Activated CD4-positive, alpha-beta T cell treated with anti-CD3 and anti-CD28 coated beads, Interleukin-2, amount 10 ng/mL, durations not matched to agents 7 days and 5 days (primary cell): ENCODE measurements around the gene C16orf74. TPM values are rescaled to one million over a fixed set of nuclear protein-coding genes. Genes with fewer than 3 reads are reported as not detected.

Experiments
- CTCF ChIA-PET: fragments of 350-600 bp; sonication (Branson Sonifier 250); formaldehyde crosslinking; loops from one replicate; lab custom pipeline; 2021; ENCODE audit warnings: antibody characterized with exemption; lab: Charles Lee
- POLR2A ChIA-PET: fragments of 350-600 bp; sonication (Branson Sonifier 250); formaldehyde crosslinking; loops from one replicate; lab custom pipeline; 2021; ENCODE audit warnings: antibody characterized with exemption; lab: Charles Lee
- DNase-seq: peaks from one replicate; pipeline ENCODE4 v3.0.0-alpha.2; 2020
- H3K27ac Mint-ChIP-seq: one replicate; pipeline ENCODE4 v1.8.0; 2021; ENCODE audit warnings: mild to moderate bottlenecking, moderate library complexity, mixed read lengths
- H3K27me3 Mint-ChIP-seq: one replicate; pipeline ENCODE4 v1.8.0; 2021; ENCODE audit warnings: mixed read lengths
- H3K36me3 Mint-ChIP-seq: one replicate; pipeline ENCODE4 v1.8.0; 2021; ENCODE audit warnings: low read depth, mixed read lengths
- H3K4me1 Mint-ChIP-seq: one replicate; pipeline ENCODE4 v1.8.0; 2021; ENCODE audit warnings: mixed read lengths
- H3K4me3 Mint-ChIP-seq: one replicate; pipeline ENCODE4 v1.8.0; 2021; ENCODE audit warnings: mild to moderate bottlenecking, moderate library complexity, mixed read lengths
- H3K9me3 Mint-ChIP-seq: one replicate; pipeline ENCODE4 v1.8.0; 2021; ENCODE audit warnings: mixed read lengths
- total RNA-seq, 2 experiments: library from RNA; stranded (reverse); gene quantifications; one replicate each; pipeline ENCODE4 v1.2.3, GENCODE V29; 2021

Gene C16orf74
- total RNA-seq, 2 experiments from 2014 or later = 1.6 to 1.7 TPM

GRCh38 chr16:85678016-85678415, 72.9 kb downstream of the C16orf74 start:
- peaks cover 30% of the 10 kb centered on the region for H3K36me3 Mint-ChIP-seq
- no peaks in the 10 kb centered on the region for H3K27me3 Mint-ChIP-seq
- H3K4me3 Mint-ChIP-seq = no peak overlapping the region
- ChIA-PET POLR2A (no interaction called here), CTCF (interaction anchor here (1.0 kb wide), 1 partner anchor 97 kb away, joined by 3 read pairs; no protein-coding TSS in a partner anchor)
- DNase-seq = no peak
- peaks cover 16% of the 10 kb centered on the region for H3K4me1 Mint-ChIP-seq
- H3K9me3 Mint-ChIP-seq = no peaks in the 10 kb centered on the region
- no peak overlapping the region for H3K27ac Mint-ChIP-seq

GRCh38 chr16:85677383-85677967, 73.4 kb downstream of the C16orf74 start:
- Mint-ChIP-seq H3K4me3 (no peak overlapping the region), H3K27me3 (no peaks in the 10 kb centered on the region), H3K4me1 (peaks cover 14% of the 10 kb centered on the region), H3K27ac (no peak overlapping the region), H3K36me3 (peaks cover 35% of the 10 kb centered on the region), H3K9me3 (no peaks in the 10 kb centered on the region)
- CTCF ChIA-PET = interaction anchor here (1.0 to 2.0 kb wide), 2 partner anchors 12 to 98 kb away, joined by 3 to 4 read pairs; no protein-coding TSS in a partner anchor
- POLR2A ChIA-PET = no interaction called here
- DNase-seq = no peak

- H3K4me1 Mint-ChIP-seq = peaks cover 14% of the 10 kb centered on the region
- peaks cover 37% of the 10 kb centered on the region for H3K36me3 Mint-ChIP-seq
- no peak overlapping the region for H3K4me3 Mint-ChIP-seq
- H3K9me3 Mint-ChIP-seq = no peaks in the 10 kb centered on the region
- ChIA-PET CTCF (interaction anchor here (0.6 to 2.0 kb wide), 3 partner anchors 13 to 550 kb away, joined by 3 to 4 read pairs (median 3); no protein-coding TSS in a partner anchor), POLR2A (no interaction called here)
- no peaks in the 10 kb centered on the region for H3K27me3 Mint-ChIP-seq
- no peak overlapping the region for H3K27ac Mint-ChIP-seq
- DNase-seq = no peak
Measured at GRCh38 chr16:85676466-85676865, 74.4 kb downstream of the C16orf74 start.

GRCh38 chr16:85675251-85675874, 75.5 kb downstream of the C16orf74 start:
- H3K27ac Mint-ChIP-seq = no peak overlapping the region
- DNase-seq = no peak

GRCh38 chr16:85674828-85675227, 76.1 kb downstream of the C16orf74 start:
- no peaks in the 10 kb centered on the region for H3K9me3 Mint-ChIP-seq
- ChIA-PET CTCF (interaction anchor here (1.6 kb wide), 1 partner anchor 15 kb away, joined by 5 read pairs; the partner anchor contains the start of gene GINS2), POLR2A (no interaction called here)
- H3K36me3 Mint-ChIP-seq = peaks cover 36% of the 10 kb centered on the region
- no peak overlapping the region for H3K4me3 Mint-ChIP-seq
- no peak overlapping the region for H3K27ac Mint-ChIP-seq
- peaks cover 2% of the 10 kb centered on the region for H3K4me1 Mint-ChIP-seq
- DNase-seq = no peak
- no peaks in the 10 kb centered on the region for H3K27me3 Mint-ChIP-seq

More at GRCh38 chr16:85675251-85675874, 75.5 kb downstream of the C16orf74 start:
- Mint-ChIP-seq H3K27me3 (no peaks in the 10 kb centered on the region), H3K4me3 (no peak overlapping the region), H3K9me3 (no peaks in the 10 kb centered on the region), H3K4me1 (peaks cover 6% of the 10 kb centered on the region), H3K36me3 (peaks cover 33% of the 10 kb centered on the region)
- ChIA-PET CTCF (interaction anchor here (1.2 to 2.0 kb wide), 3 partner anchors 14 to 59 kb away, joined by 3 to 5 read pairs (median 4); partner anchors contain the start of gene GINS2), POLR2A (no interaction called here)

- Mint-ChIP-seq H3K4me1 (no peaks in the 10 kb centered on the region), H3K9me3 (no peaks in the 10 kb centered on the region), H3K27ac (no peak overlapping the region), H3K36me3 (peaks cover 36% of the 10 kb centered on the region), H3K27me3 (no peaks in the 10 kb centered on the region), H3K4me3 (no peak overlapping the region)
- no peak for DNase-seq
- ChIA-PET POLR2A (no interaction called here), CTCF (interaction anchor here (1.1 to 1.6 kb wide), 2 partner anchors 11 to 15 kb away, joined by 5 read pairs; partner anchors contain the start of gene GINS2)
Measured at GRCh38 chr16:85674418-85674755, 76.5 kb downstream of the C16orf74 start.

- H3K27me3 Mint-ChIP-seq = no peaks in the 10 kb centered on the region
- no peak overlapping the region for H3K27ac Mint-ChIP-seq
- no peaks in the 10 kb centered on the region for H3K4me1 Mint-ChIP-seq
- H3K9me3 Mint-ChIP-seq = no peaks in the 10 kb centered on the region
- POLR2A ChIA-PET = interaction anchor here (0.6 kb wide), 1 partner anchor 273 kb away, joined by 4 read pairs; no protein-coding TSS in a partner anchor
- DNase-seq = no peak
- no peak overlapping the region for H3K4me3 Mint-ChIP-seq
- CTCF ChIA-PET = interaction anchor here (1.1 to 1.7 kb wide), 3 partner anchors 11 to 16 kb away, joined by 4 to 5 read pairs (median 5); partner anchors contain the start of gene GINS2
- peaks cover 38% of the 10 kb centered on the region for H3K36me3 Mint-ChIP-seq
Measured at GRCh38 chr16:85673529-85674417, 77.1 kb downstream of the C16orf74 start.

- DNase-seq = no peak
- H3K27ac Mint-ChIP-seq = no peak overlapping the region
- no peaks in the 10 kb centered on the region for H3K9me3 Mint-ChIP-seq
- no peak overlapping the region for H3K4me3 Mint-ChIP-seq
- H3K27me3 Mint-ChIP-seq = no peaks in the 10 kb centered on the region
- peaks cover 43% of the 10 kb centered on the region for H3K36me3 Mint-ChIP-seq
- ChIA-PET CTCF (interaction anchor here (1.4 kb wide), 1 partner anchor 55 kb away, joined by 4 read pairs; no protein-coding TSS in a partner anchor), POLR2A (no interaction called here)
- H3K4me1 Mint-ChIP-seq = no peaks in the 10 kb centered on the region
Measured at GRCh38 chr16:85670840-85671239, 80.1 kb downstream of the C16orf74 start.

- H3K4me1 Mint-ChIP-seq = no peaks in the 10 kb centered on the region
- no peak overlapping the region for H3K4me3 Mint-ChIP-seq
- ChIA-PET POLR2A (no interaction called here), CTCF (no interaction called here)
- no peak for DNase-seq
- H3K27me3 Mint-ChIP-seq = no peaks in the 10 kb centered on the region
- H3K9me3 Mint-ChIP-seq = no peaks in the 10 kb centered on the region
- H3K27ac Mint-ChIP-seq = no peak overlapping the region
- peaks cover 32% of the 10 kb centered on the region for H3K36me3 Mint-ChIP-seq
Measured at GRCh38 chr16:85668676-85669424, 82.0 kb downstream of the C16orf74 start.

GRCh38 chr16:85667841-85668413, 83.0 kb downstream of the C16orf74 start:
- Mint-ChIP-seq H3K4me3 (no peak overlapping the region), H3K27me3 (no peaks in the 10 kb centered on the region), H3K36me3 (peaks cover 31% of the 10 kb centered on the region), H3K27ac (no peak overlapping the region), H3K9me3 (no peaks in the 10 kb centered on the region), H3K4me1 (no peaks in the 10 kb centered on the region)
- POLR2A ChIA-PET = no interaction called here
- DNase-seq = no peak
- CTCF ChIA-PET = no interaction called here

GRCh38 chr16:85667261-85667660, 83.6 kb downstream of the C16orf74 start:
- H3K27me3 Mint-ChIP-seq = no peaks in the 10 kb centered on the region
- H3K4me1 Mint-ChIP-seq = no peaks in the 10 kb centered on the region
- no peak overlapping the region for H3K4me3 Mint-ChIP-seq
- H3K9me3 Mint-ChIP-seq = no peaks in the 10 kb centered on the region
- ChIA-PET CTCF (interaction anchor here (0.6 kb wide), 1 partner anchor 395 kb away, joined by 3 read pairs; no protein-coding TSS in a partner anchor), POLR2A (no interaction called here)
- no peak for DNase-seq
- H3K36me3 Mint-ChIP-seq = peaks cover 26% of the 10 kb centered on the region
- H3K27ac Mint-ChIP-seq = no peak overlapping the region
